OCI-LY3 (cell line): ENCODE data around the gene CLDN9.

Source experiments
- CTCF ChIP-seq: fragments of 200-600, 300-600 bp; sonication (generic); IDR thresholded peaks from 2 replicates; pipeline ENCODE4 v1.5.1; 2014; ENCODE audit warnings: antibody characterized with exemption, low read length, low read depth
- EZH2phosphoT487 ChIP-seq: fragments of 200-600 bp; shearing (Covaris generic); IDR thresholded peaks from 2 replicates; pipeline ENCODE4 v1.6.1; 2018; ENCODE audit warnings: antibody characterized with exemption, mixed run types, low read depth

DNA sequence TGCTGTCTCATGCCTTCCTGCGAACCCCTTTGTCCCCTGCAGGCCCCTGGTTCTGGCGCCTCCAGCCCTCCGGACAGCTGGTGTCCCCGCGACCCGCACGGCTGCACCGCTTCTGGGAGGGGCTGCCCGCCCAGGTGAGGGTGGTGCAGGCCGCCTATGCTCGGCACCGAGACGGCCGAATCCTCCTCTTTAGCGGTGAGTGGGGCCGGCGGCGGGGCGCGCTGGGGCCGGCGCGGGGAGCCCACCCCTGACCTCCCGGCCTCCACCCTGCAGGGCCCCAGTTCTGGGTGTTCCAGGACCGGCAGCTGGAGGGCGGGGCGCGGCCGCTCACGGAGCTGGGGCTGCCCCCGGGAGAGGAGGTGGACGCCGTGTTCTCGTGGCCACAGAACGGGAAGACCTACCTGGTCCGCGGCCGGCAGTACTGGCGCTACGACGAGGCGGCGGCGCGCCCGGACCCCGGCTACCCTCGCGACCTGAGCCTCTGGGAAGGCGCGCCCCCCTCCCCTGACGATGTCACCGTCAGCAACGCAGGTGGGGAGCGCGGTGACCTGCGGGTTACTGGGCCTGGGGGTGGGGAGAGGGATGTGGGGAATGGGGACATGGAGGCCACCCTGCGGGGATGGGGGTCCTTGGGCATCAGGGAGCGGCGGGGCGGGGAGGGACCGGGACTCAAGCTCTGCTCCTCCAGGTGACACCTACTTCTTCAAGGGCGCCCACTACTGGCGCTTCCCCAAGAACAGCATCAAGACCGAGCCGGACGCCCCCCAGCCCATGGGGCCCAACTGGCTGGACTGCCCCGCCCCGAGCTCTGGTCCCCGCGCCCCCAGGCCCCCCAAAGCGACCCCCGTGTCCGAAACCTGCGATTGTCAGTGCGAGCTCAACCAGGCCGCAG lies 45.7 kb downstream of the CLDN9 start:
- TF ChIP-seq CTCF (peak; percentile 40), EZH2phosphoT487 (no peak)
